Measurements from ENCODE around the gene PTH2R.

DNA sequence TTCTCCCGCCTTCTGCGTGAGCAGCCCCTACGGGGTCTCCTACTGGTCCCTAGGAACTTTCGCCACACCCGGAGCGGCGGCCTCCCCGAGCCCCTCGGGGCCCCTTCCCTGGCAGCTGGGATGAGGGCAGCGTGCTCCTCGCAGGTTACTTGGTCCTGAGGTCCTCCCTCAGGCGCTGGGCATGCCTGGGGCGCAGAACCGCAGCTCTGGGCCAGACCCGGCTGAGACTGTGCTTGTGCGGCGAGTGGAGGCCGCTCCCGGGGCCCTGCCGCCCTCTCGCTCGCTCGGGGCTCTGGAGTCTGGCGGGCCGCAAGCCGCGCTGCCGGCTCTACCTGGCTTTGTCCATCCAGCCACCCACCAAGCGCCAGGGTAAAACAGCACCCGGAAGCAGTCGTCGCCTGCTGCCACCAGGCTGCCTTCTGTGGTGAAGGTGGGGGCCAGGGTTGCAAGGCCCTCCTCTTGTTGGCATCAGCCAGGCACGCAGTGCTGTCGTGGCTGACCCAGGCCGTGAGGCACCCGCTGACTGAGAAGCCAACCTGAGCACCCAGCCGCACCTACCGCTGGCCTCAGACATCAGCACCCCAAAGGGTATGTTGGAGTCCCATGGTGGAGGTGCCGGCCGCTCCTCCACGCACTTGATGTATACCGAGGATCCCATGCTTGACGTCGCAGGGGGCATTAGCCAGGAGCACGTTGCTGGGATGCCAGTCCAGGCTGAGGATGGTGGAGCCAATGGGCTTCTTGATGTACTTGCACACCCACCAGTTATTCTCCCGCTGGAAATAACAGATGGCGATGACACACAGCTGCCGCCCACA, 46.1 kb upstream of the PTH2R start:
- TF ChIP-seq ZNF232 (CRISPR knock-in tag; IDR thresholded peaks at IDR 0.05) (no peak), NFYB (CRISPR knock-in tag; conservative IDR thresholded peaks at IDR 0.05; ENCODE audit: low read depth) (no peak), RELA (CRISPR knock-in tag; IDR thresholded peaks at IDR 0.05; ENCODE audit: borderline replicate concordance) (no peak), CTCF (IDR thresholded peaks at IDR 0.05) (no peak), NR1H2 (CRISPR knock-in tag; IDR thresholded peaks at IDR 0.05) (no peak), MAX (CRISPR knock-in tag; IDR thresholded peaks at IDR 0.05) (no peak)
- TF ChIP-seq, protein P1, sequence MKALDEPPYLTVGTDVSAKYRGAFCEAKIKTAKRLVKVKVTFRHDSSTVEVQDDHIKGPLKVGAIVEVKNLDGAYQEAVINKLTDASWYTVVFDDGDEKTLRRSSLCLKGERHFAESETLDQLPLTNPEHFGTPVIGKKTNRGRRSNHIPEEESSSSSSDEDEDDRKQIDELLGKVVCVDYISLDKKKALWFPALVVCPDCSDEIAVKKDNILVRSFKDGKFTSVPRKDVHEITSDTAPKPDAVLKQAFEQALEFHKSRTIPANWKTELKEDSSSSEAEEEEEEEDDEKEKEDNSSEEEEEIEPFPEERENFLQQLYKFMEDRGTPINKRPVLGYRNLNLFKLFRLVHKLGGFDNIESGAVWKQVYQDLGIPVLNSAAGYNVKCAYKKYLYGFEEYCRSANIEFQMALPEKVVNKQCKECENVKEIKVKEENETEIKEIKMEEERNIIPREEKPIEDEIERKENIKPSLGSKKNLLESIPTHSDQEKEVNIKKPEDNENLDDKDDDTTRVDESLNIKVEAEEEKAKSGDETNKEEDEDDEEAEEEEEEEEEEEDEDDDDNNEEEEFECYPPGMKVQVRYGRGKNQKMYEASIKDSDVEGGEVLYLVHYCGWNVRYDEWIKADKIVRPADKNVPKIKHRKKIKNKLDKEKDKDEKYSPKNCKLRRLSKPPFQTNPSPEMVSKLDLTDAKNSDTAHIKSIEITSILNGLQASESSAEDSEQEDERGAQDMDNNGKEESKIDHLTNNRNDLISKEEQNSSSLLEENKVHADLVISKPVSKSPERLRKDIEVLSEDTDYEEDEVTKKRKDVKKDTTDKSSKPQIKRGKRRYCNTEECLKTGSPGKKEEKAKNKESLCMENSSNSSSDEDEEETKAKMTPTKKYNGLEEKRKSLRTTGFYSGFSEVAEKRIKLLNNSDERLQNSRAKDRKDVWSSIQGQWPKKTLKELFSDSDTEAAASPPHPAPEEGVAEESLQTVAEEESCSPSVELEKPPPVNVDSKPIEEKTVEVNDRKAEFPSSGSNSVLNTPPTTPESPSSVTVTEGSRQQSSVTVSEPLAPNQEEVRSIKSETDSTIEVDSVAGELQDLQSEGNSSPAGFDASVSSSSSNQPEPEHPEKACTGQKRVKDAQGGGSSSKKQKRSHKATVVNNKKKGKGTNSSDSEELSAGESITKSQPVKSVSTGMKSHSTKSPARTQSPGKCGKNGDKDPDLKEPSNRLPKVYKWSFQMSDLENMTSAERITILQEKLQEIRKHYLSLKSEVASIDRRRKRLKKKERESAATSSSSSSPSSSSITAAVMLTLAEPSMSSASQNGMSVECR (CRISPR knock-in tag; IDR thresholded peaks at IDR 0.05; ENCODE audit: borderline replicate concordance), result no peak
